Stimulated activated CD8-positive, alpha-beta memory T cell treated with anti-CD3 and anti-CD28 coated beads, Interleukin-4, amount 100 ng/mL, for 4 hours (primary cell): ENCODE results near the gene REG1A.

Source experiments
- DNase-seq, 2 donors: peaks; one replicate each; pipeline ENCODE4 v3.0.0-alpha.2; 2020; ENCODE audit warnings: low read depth in 2 of 2, low spot score in 1 of 2

The REG1A gene

DNA sequence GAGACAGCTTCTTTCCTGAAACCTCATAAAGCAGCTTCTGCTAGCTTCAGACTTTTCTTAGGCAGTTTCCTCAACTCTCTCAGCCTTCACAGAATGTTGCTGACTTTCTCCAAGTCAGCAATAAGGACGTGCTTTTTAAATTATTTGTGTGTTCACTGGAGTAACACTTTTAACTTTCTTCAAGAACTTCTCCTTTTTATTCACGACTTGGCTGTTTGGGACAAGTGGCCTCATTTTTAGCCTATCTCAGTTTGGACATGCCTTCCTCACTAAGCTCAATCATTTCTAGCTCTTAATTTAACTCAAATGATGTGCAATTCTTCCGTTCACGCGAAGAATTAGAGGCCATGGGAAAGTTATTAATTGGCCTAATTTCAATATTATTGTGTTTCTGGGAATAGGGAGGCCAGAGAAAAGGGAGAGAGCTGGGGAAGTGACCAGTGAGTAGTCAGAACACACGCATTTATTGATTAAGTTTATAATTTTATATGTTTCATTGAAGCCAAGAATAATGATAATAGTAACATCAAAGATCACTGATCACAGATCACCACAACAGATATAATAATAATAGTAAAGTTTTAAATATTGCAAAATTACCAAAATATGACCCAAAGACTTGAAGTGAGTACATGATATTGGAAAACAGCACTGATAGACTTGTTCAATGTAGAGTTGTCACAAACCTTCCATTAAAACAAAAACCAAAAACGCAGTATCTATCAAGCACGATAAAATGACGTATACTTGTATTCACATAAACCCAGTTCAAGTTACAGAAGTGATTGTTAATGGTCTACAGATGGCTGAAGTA, 4.8 kb downstream of the REG1A start:
- DNase-seq: no peak

DNA sequence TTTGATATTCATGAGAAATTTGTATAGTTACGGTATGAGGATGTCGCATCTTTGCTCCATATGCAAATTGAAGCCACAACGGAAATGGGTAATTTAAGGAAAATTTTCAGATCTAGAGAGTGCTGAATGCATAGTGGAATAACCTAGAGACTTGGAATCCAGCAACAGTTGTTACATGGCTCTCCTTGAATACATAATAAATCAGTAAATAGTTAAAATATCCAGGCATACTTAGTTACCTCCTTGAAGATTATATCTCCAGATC, 5.4 kb downstream of the REG1A start:
- no peak for DNase-seq

DNA sequence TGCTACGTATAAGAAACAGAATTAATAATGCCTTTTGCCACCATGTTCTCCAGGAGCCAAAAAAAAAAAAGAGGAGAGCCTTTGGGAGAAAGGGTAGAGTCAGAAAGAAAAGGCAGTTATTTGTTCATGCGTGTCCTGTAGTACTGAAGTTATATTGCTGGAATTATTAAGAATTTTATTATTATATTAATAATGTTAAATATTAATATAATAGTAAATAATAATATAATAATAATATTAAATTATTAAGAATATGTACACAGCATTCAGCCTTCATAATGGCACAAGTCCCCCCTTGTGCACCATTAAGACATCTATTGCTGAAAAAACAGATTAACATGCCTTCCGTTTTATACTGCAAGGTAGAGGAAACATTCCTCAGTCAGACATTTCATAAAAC, 8.1 kb downstream of the REG1A start:
- no peak for DNase-seq

DNA sequence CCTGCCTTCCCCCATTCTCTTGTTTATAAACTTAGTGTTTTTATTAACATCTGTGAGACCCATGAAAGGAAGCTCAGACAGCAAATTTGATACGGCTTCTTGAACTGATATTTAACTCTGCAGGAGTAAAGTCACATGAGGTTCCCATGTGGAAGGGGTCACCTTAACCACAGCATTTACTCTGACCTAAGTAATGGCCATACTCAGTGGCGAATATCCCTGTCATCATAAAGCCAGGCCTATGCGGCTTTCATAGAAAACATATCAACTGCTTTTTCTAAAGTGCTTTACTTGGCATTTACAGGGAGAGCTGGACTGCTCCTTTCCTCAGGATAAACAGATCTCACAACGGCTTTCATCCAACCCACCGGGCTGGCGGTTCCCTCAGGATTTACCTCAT, 9.0 kb downstream of the REG1A start:
- no peak for DNase-seq

DNA sequence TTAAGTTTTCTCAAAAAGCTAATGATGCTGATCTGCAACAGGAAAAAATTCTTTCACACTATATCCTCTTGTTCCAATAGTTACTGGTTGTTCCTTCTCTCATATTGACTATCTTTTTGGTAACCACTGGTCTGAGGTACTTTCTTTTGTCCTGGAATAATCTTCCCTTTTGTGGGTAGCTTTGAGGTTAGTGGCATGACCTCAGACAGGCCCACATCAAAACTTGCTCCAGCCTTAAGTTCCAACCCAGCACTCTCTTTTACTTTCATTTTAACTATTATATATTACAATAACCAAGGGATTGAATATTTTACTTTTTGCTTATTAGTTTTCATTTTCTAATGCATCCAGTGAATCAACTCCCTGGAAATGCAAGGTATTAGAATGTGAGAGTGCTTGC, 9.5 kb downstream of the REG1A start:
- no peak for DNase-seq

DNA sequence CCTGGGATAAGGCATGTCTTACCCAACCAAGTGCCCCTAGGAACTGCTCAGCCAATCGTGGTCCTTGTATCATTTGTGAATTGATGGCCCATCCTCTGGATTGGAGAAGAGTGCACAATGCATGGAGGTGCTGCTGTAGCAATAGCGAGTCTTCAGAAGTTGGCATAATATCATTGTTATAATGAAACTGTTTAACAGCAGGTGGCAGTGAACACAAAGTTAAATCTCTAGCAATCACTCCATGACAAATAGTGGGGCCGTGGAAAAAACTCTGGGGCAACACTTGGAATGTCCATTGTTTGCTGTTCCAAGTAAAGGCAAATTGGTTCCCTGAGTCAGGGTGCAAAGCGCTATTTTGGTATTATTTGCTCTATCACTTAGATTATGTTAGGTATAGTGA, 11.4 kb downstream of the REG1A start:
- no peak for DNase-seq

DNA sequence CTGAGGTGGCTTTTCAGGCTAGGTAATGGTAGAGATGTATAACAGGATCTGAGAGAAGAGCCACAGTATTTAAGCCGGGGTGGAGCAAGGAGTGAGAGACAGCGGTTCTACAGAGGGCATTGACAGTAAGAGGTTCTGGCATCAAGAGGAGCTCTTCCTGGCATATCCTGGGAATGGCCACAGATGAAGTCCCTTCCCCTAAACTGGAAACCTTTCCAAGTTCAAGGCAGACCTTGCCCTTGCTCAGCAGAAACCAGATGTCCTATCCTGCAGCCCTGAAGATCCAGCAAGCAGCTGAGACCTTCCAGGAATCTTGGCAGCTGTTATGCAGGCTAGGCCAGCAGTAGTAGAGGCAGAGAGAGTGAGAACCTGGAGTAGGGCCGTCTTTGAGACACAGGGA, 18.1 kb downstream of the REG1A start:
- DNase-seq: no peak

DNA sequence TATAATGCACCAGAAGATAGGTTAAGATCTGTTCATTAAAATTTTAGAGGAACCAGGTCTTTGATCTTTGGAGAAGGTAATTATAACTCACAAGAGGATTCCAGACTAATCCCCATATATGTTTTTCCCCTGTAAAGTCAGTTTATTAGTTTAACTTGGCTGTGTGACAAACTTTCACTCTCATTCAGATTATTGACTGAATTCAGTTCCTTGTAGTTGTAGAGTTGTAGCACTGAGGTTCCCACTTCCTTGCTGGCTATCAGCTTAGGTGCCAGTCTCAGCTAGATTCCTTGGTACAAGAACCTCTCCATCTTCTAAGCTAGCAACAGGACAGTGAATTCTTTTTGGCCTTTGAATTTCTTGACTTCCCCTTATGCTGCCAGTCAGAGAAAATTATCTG, 19.1 kb downstream of the REG1A start:
- DNase-seq: no peak

DNA sequence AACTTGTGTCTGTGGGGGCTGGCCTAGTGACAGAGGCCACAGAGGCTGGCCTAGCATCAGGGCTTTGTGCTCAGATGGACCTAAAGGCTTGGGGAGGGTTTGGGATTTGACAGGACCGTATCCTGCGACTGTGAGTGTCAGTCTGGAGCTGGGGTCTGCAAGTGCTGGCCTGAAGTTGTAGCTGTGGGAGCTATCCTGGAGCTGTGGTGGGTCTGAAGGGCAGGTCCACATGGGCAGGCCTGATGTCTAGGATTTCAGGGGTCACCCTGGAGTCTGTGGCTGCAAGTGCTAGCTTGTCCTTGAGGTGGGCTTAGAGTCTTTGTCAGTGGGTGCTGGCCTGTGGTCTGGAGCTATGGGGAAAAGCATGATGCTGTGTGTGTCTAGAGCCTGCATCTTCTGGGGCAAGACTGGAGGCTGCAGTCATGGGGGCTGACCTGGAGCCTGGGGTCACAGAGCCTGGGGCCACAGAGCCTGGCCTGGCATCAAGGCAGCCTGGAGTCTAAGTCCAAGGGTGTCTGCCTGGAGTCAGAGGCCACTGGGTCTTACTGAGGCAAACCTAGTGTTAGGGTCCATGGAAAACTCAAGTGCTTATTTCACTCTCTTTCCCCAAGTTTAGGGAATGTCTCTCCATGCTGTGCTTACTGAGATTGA, 35.7 kb downstream of the REG1A start:
- DNase-seq: no peak

DNA sequence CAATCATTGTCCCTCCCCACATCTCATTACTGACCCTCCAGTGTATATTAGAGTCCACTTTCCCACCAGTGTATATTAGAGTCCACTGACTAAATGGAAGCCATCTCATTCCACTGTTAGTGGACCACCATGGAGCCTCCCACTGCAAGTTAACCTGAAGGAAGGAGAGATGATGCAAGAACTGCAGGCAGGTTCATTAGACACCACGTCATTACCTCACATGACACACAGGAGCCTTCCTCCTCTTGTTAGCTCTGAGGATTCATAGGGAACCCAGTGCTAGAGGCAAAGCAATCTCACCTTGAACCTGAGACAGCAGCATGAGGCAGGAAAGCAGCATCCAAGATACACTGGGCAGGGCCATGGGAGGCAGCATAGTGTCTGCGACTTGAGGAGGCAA, 38.7 kb downstream of the REG1A start:
- no peak for DNase-seq

DNA sequence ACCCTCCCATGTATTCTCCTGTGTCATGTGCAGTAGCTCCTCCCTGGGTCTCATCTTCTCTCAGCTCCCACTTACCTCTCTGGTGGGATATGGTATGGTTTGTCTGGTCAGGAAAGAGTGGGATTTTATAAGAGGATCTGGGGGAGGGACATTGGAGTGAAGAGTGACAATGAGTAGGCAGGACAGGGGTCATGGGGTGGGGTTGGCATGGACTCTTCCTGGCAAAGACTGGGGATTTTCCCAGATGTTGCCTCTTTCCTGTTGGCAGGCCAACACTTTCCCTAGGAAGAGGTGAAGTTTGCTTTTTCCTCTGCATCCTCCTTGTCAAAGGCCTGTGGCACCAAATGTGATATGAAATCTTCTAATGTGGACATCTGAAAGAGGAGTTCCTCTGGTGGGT, 39.4 kb downstream of the REG1A start, which contains the start of gene REG3A:
REG3A (minus strand) TSS at position 101 of the 400 bp plus-strand sequence. CDS start 348 bp downstream, outside the sequence.
- no peak for DNase-seq

DNA sequence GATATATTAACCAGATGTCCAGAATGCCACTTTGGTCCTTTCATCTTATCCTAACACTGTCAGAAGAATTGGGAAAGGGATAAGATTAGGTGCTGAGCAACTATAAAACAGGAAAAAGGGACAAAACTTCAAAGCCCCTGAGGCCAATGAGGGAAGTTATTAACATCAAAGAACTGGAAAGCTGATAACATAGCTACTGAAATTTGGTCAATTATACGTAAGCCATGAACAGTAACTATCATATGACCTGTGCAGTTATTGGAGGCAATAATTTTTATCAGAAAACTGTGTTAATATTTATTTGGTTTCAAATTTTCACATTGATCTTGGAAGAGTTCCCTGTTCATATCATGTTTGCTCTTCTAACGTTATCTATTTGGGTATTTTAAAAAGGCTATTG, 41.8 kb downstream of the REG1A start:
- no peak for DNase-seq

DNA sequence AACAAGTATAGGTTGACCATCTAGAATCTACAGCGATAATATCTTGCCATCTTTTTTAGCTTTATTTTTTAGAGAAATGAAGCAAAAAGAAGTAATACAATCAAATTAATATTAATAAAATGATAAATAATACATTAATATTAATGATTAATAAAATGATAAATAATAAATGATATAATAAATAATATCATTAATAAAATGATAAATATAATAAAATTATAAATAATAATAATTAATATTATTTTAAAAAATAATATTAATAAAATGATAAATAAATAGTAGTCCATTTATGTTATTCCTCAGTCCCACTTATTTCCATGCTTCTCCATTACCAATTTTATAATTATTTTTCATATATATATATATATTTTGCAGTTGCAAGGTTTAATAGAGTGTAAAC, 42.5 kb downstream of the REG1A start:
- DNase-seq: no peak

DNA sequence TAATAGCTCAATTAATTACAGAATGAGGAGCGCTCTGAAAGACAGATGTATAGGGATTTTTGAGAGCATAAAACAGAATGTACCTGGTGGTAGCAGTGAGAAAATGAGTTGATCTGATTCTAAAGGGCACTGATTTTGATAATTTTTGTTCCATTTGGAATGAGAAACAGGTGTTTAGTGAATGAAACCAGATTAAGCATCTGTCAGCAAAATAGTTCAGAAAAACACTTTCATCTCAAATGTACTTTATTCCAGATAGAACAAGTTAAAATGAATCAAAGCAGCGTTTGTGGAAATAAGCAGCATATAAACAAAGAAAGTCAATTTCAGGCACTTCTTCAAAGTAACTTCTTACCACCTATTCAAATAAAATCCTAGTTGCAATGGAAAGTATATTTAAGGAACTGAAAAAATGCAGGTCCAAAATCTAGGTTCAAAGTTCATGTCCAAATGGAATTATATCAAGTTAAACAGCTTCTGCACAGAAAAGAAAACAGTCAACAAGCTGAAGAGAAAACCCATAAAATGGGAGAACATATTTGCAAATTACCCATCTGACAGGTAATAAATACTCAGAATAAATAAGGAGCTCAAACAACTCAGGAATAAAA, 51.2 kb downstream of the REG1A start:
- no peak for DNase-seq
